K562 (cell line): ENCODE results near the gene NTSR1. TPM values are rescaled to one million over a fixed set of nuclear protein-coding genes. Genes with fewer than 3 reads are reported as not detected.

Experiments
- ATAC-seq: fragments of 200-7000 bp; cut with Tn5 transposase; 3 replicates; pipeline ENCODE4 v1.9.1; 2020; ENCODE audit warnings: moderate library complexity
- BruUV-seq: library from RNA; stranded (reverse); fragments of 400-500 nt; replicated peaks from 2 replicates; lab custom pipeline; 2021; lab: Mats Ljungman, UMichigan
- CTCF ChIA-PET: fragments of 300-600 bp; formaldehyde crosslinking; extraction: SDS; loops from one replicate; lab custom pipeline; 2021; ENCODE audit warnings: low intra/inter-chr PET ratio; lab: Yijun Ruan, JAX
- POLR2A ChIA-PET: fragments of 300-600, 350-650 bp; sonication (Branson Sonifier 250); formaldehyde crosslinking; extraction: SDS; loops from one replicate; lab custom pipeline; 2021; ENCODE audit warnings: antibody characterized with exemption, inconsistent platforms; lab: Yijun Ruan, JAX
- DNase-seq, 4 experiments: peaks; one replicate each; pipeline versions ENCODE4 v3.0.0 to v3.0.0-alpha.2; 2011 to 2018; ENCODE audit warnings: low spot score in 3 of 4, mixed read lengths in 3 of 4; ENCODE audit errors: extremely low read depth in 1 of 4
- FAIRE-seq: peaks from 2 replicates; lab custom pipeline; 2011; peaks lifted over from hg19 to GRCh38; lab: Jason Lieb, UNC
- H2AFZ ChIP-seq: 2 replicates; pipeline ENCODE4 v1.6.0; 2011; ENCODE audit warnings: low read depth, low read length, control low read depth, inconsistent platforms
- H3K27ac ChIP-seq: fragments of 200-600 bp; 3 replicates; pipeline ENCODE4 v1.8.0; 2011; ENCODE audit warnings: low read depth, mild to moderate bottlenecking, control low read depth, inconsistent platforms, low read length, moderate library complexity, mixed read lengths; ENCODE audit errors: extremely low read depth
- H3K27me3 ChIP-seq, 2 experiments: fragments of 300-600 bp in 1 of 2; 2 replicates in 1 of 2; 3 replicates in 1 of 2; pipeline versions ENCODE4 v1.6.0 to v1.8.0; 2011; ENCODE audit warnings: inconsistent platforms in 2 of 2, low read length in 2 of 2, mild to moderate bottlenecking in 1 of 2, mixed read lengths in 1 of 2, moderate library complexity in 1 of 2; ENCODE audit not compliant: control insufficient read depth in 2 of 2, insufficient read depth in 2 of 2
- H3K36me3 ChIP-seq: fragments of 300-600 bp; 3 replicates; pipeline ENCODE4 v1.8.0; 2011; ENCODE audit warnings: mild to moderate bottlenecking, low read length, inconsistent platforms; ENCODE audit not compliant: control insufficient read depth, insufficient read depth
- H3K4me1 ChIP-seq, 2 experiments: fragments of 200-600 bp in 1 of 2; replicated peaks in 1 of 2; 2 replicates in 1 of 2; 3 replicates in 1 of 2; pipeline versions ENCODE4 v1.5.1 to v1.8.0; 2011; ENCODE audit warnings: inconsistent platforms in 2 of 2, low read length in 2 of 2, mild to moderate bottlenecking in 1 of 2, mixed read lengths in 1 of 2, moderate library complexity in 1 of 2; ENCODE audit not compliant: control insufficient read depth in 2 of 2, insufficient read depth in 2 of 2
- H3K4me2 ChIP-seq: 2 replicates; pipeline ENCODE4 v1.6.1; 2011; ENCODE audit warnings: low read length, control low read depth, inconsistent platforms, mixed read lengths; ENCODE audit not compliant: insufficient read depth
- H3K4me3 ChIP-seq: fragments of 200-600 bp; sonication (generic), shearing (Covaris generic); 2 replicates; pipeline ENCODE4 v1.5.1; 2016; ENCODE audit warnings: control low read depth, inconsistent platforms
- H3K79me2 ChIP-seq: fragments of 200-600 bp; 3 replicates; pipeline ENCODE4 v1.8.0; 2011; ENCODE audit warnings: low read length, inconsistent platforms; ENCODE audit not compliant: control insufficient read depth, insufficient read depth
- H3K9ac ChIP-seq, 2 experiments: 2 replicates each; pipeline versions ENCODE4 v1.6.0 to v1.6.1; 2011; ENCODE audit warnings: low read depth in 2 of 2, low read length in 2 of 2, control low read depth in 1 of 2, inconsistent platforms in 1 of 2, mild to moderate bottlenecking in 1 of 2, mixed read lengths in 1 of 2; ENCODE audit not compliant: insufficient read depth in 1 of 2
- H3K9me1 ChIP-seq: one replicate; pipeline ENCODE4 v1.6.0; 2011; ENCODE audit warnings: inconsistent platforms, mild to moderate bottlenecking, low read length, moderate library complexity; ENCODE audit not compliant: control insufficient read depth, insufficient read depth
- H3K9me3 ChIP-seq: replicated peaks from 2 replicates; pipeline ENCODE4 v1.5.1; 2011; ENCODE audit warnings: low read depth, low read length, inconsistent platforms; ENCODE audit not compliant: control insufficient read depth, insufficient read depth
- H4K20me1 ChIP-seq: replicated peaks from 2 replicates; pipeline ENCODE4 v1.6.1; 2011; ENCODE audit warnings: low read length, inconsistent platforms, mixed read lengths; ENCODE audit not compliant: control insufficient read depth, insufficient read depth
- CCNT2 ChIP-seq: IDR thresholded peaks from 2 replicates; pipeline ENCODE4 v1.6.1; 2011; ENCODE audit warnings: borderline replicate concordance, low read depth, mild to moderate bottlenecking, moderate library complexity, mixed read lengths, low read length; ENCODE audit not compliant: insufficient read length; ENCODE audit errors: extremely low read depth
- HDAC1 ChIP-seq, 2 experiments: fragments of 450-650 bp; IDR thresholded peaks; 2 replicates each; pipeline ENCODE4 v1.6.1; 2016 to 2017; ENCODE audit warnings: inconsistent platforms in 1 of 2, mild to moderate bottlenecking in 1 of 2, moderate library complexity in 1 of 2
- HNRNPK ChIP-seq: fragments of 200-400 bp; formaldehyde crosslinking; IDR thresholded peaks from one replicate; pipeline ENCODE4 v1.6.1; 2018; ENCODE audit warnings: mild to moderate bottlenecking, low read depth, low read length; ENCODE audit not compliant: poor library complexity, severe bottlenecking
- KDM4B ChIP-seq, 2 experiments: fragments of 450-650 bp in 1 of 2; sonication (generic) in 1 of 2; IDR thresholded peaks; 2 replicates each; pipeline ENCODE4 v1.6.1; 2016 to 2017; ENCODE audit warnings: borderline replicate concordance in 2 of 2, antibody characterized with exemption in 1 of 2, low read depth in 1 of 2, mild to moderate bottlenecking in 1 of 2
- NONO ChIP-seq, 2 experiments: fragments of 200-400 bp in 1 of 2; fragments of 450-650 bp in 1 of 2; formaldehyde crosslinking in 1 of 2; IDR thresholded peaks; 2 replicates each; pipeline ENCODE4 v1.6.1; 2017; ENCODE audit warnings: low read depth in 2 of 2, mild to moderate bottlenecking in 2 of 2, moderate library complexity in 2 of 2, low read length in 1 of 2
- SP1 ChIP-seq: sonication (generic); formaldehyde crosslinking; IDR thresholded peaks from 2 replicates; pipeline ENCODE4 v1.8.1; 2022; ENCODE audit warnings: mild to moderate bottlenecking, missing genetic modification reagents
- TAF1 ChIP-seq: IDR thresholded peaks from 2 replicates; pipeline ENCODE4 v1.6.1; 2011; ENCODE audit warnings: mild to moderate bottlenecking, low read length, moderate library complexity; ENCODE audit not compliant: insufficient read depth, control insufficient read depth, severe bottlenecking; ENCODE audit errors: extremely low read depth
- ZNF280B ChIP-seq: fragments of 250-450 bp; sonication (Bioruptor Pico); IDR thresholded peaks from 2 replicates; pipeline ENCODE4 v1.5.1; 2021; ENCODE audit warnings: mild to moderate bottlenecking
- ZNF318 ChIP-seq, 2 experiments: fragments of 450-650 bp; IDR thresholded peaks; 2 replicates each; pipeline ENCODE4 v1.6.1; 2016; ENCODE audit warnings: mild to moderate bottlenecking in 2 of 2, borderline replicate concordance in 1 of 2, low read depth in 1 of 2, moderate library complexity in 1 of 2
- WGBS: fragments of 100-300 bp; shearing (Covaris generic); methylation state at CpG from one replicate; pipeline ENCODE4 v1.1.6; 2016; ENCODE audit warnings: low coverage, mixed read lengths; ENCODE audit not compliant: insufficient coverage; ENCODE audit errors: missing lambda C conversion rate; 5-methylcytosine and 5-hydroxymethylcytosine counted together
- in situ Hi-C: fragments of 300-500 bp; cut with MboI; formaldehyde crosslinking; loops from 4 replicates; pipeline ENCODE4 v1.15.0; 2018; ENCODE audit warnings: inconsistent platforms, mixed read lengths
- intact Hi-C: fragments of 100-400 bp; cut with micrococcal nuclease; formaldehyde crosslinking; loops from 2 replicates; pipeline ENCODE4 v1.14.2; 2022
- polyA plus RNA-seq, 8 experiments: library from polyadenylated mRNA; depleted of rRNA in 4 of 8; stranded (reverse) in 5 of 8; unstranded in 3 of 8; fragments of >200 nt; fragmentation: Nextera tagmentation in 2 of 8; fragmentation: Illumina TruSeq in 1 of 8; extraction: Ambion mirVana in 2 of 8; extraction: Trizol in 1 of 8; gene quantifications; 2 replicates each; pipeline versions ENCODE4 v1.2.1 to v1.2.3, GENCODE V29; 2011 to 2014; ENCODE audit warnings: inconsistent platforms in 1 of 8, missing spikeins in 1 of 8
- total RNA-seq, 7 experiments: library from RNA; depleted of rRNA in 6 of 7; stranded (reverse); fragments of >200 nt in 6 of 7; fragmentation: Illumina TruSeq in 2 of 7; extraction: Trizol in 2 of 7; gene quantifications; 2 replicates each; pipeline versions ENCODE4 v1.2.1 to v1.2.3, GENCODE V29; 2011 to 2021; ENCODE audit warnings: low replicate concordance in 1 of 7

NTSR1 gene
- total and polyA plus RNA-seq, 9 of the 15 experiments (the other 6 are each of a cell fraction or from before 2014, with no cell fraction given) = 0.04 to 0.40 (median 0.13) TPM; not detected in 3

GRCh38 chr20:62804627-62805154, 96.1 kb downstream of the NTSR1 start, which contains the start of gene OGFR:
OGFR (plus strand) TSS chr20:62804835; CDS start chr20:62804860, 25 bp downstream.
- CTCF ChIA-PET = interaction anchor here (0.6 kb wide), 1 partner anchor 136 kb away, joined by 3 read pairs; no protein-coding TSS in a partner anchor
- FAIRE-seq (no peak), ATAC-seq (peak; percentile 52)
- TF ChIP-seq CCNT2 (peak; percentile 22), KDM4B (IDR thresholded peaks at IDR 0.05; ENCODE audit: borderline replicate concordance in 2 of 2, low read depth in 1 of 2) (0 out of 4 replicates have a peak, but pooled peaks of 1 of the 2 experiments have one; percentile 41), ZNF280B (CRISPR knock-in tag) (no peak), NONO (IDR thresholded peaks at IDR 0.05; ENCODE audit: low read depth in 2 of 2, low read length in 1 of 2) (0 out of 4 replicates have a peak, but pooled peaks of 1 of the 2 experiments have one; percentile 28), ZNF318 (IDR thresholded peaks at IDR 0.05; ENCODE audit: borderline replicate concordance in 1 of 2, low read depth in 1 of 2) (no peak), HDAC1 (IDR thresholded peaks at IDR 0.05) (peak in 1 of 2 experiments; percentile 84; a peak in 2 of 4 replicates), HNRNPK (peak; percentile 11), SP1 (no peak), TAF1 (peak; percentile 53)

More at GRCh38 chr20:62804627-62805154, 96.1 kb downstream of the NTSR1 start, which contains the start of gene OGFR:
- H4K20me1 ChIP-seq = peaks cover 4% of the 10 kb centered on the region
- intact Hi-C loops (loop anchor here (5.0 kb wide), 2 partner anchors 137 to 182 kb away; no protein-coding TSS in a partner anchor), in situ Hi-C loops (loop anchor here (10.0 kb wide), 1 partner anchor 310 kb away; no protein-coding TSS in a partner anchor)
- peak within 1 kb of the TSS; percentile 88 for H2AFZ ChIP-seq
- peaks cover 47% of the 10 kb centered on the region; the same call in 2 of the 3 replicates for H3K36me3 ChIP-seq
- POLR2A ChIA-PET = interaction anchor here (0.6 to 0.7 kb wide), 2 partner anchors 11 to 50 kb away, joined by 3 read pairs; no protein-coding TSS in a partner anchor
- peak within 1 kb of the TSS; percentile 84; the same call in 2 of the 3 replicates for H3K27ac ChIP-seq
- H3K9ac ChIP-seq = peak within 1 kb of the TSS; percentile 81 to 98
- no peaks in the 10 kb centered on the region for H3K27me3 ChIP-seq
- DNase-seq = peak; percentile 76 to 91 (median 90)
- no TSS peak for BruUV-seq
- under 1% methylated on average over 18 of the region's 77 CpGs for WGBS
- peak within 1 kb of the TSS; percentile 93 for H3K4me3 ChIP-seq
- peak within 1 kb of the TSS; percentile 93 for H3K4me2 ChIP-seq
- peaks cover 25% of the 10 kb centered on the region for H3K79me2 ChIP-seq
- H3K9me3 ChIP-seq = no peaks in the 10 kb centered on the region
- no peaks in the 10 kb centered on the region for H3K9me1 ChIP-seq
- peaks cover 11 to 50% of the 10 kb centered on the region in 2 experiments for H3K4me1 ChIP-seq
